ENCODE measurements around the gene DRAM2. TPM values are rescaled to one million over a fixed set of nuclear protein-coding genes. Genes with fewer than 3 reads are reported as not detected.

DRAM2 gene
- total and polyA plus RNA-seq, 9 of the 15 experiments (the other 6 are each of a cell fraction or from before 2014, with no cell fraction given): 29.0 to 161 (median 53.5) TPM

- TF ChIP-seq ZBTB40 (IDR thresholded peaks at IDR 0.05) (no peak), ZBTB40 (CRISPR knock-in tag; IDR thresholded peaks at IDR 0.05) (no peak), NR3C1 (CRISPR knock-in tag; IDR thresholded peaks at IDR 0.05) (no peak), MAFK (IDR thresholded peaks at IDR 0.05; ENCODE audit: low read length) (no peak), GTF2A2 (tag; IDR thresholded peaks at IDR 0.05) (no peak), JUNB (CRISPR knock-in tag; conservative IDR thresholded peaks at IDR 0.05) (no peak), JUN (IDR thresholded peaks at IDR 0.05; ENCODE audit: borderline replicate concordance, low read depth, low read length) (no peak), JUN (CRISPR knock-in tag; IDR thresholded peaks at IDR 0.05; ENCODE audit: borderline replicate concordance) (no peak), FOXA3 (CRISPR knock-in tag; conservative IDR thresholded peaks at IDR 0.05 in 1 of 2, IDR thresholded peaks at IDR 0.05 in 1 of 2) (no peak), PHB (CRISPR knock-in tag; IDR thresholded peaks at IDR 0.05) (no peak), PHTF2 (CRISPR knock-in tag; IDR thresholded peaks at IDR 0.05) (no peak), ZNF445 (CRISPR knock-in tag; IDR thresholded peaks at IDR 0.05; ENCODE audit: low read depth) (no peak), XRCC5 (IDR thresholded peaks at IDR 0.05; ENCODE audit: low read depth, low read length) (no peak), ZNF311 (CRISPR knock-in tag; IDR thresholded peaks at IDR 0.05) (no peak), E2F3 (CRISPR knock-in tag; IDR thresholded peaks at IDR 0.05) (no peak), SIN3B (IDR thresholded peaks at IDR 0.05; ENCODE audit: low read depth) (no peak), ZNF3 (CRISPR knock-in tag; IDR thresholded peaks at IDR 0.05) (no peak), NBN (IDR thresholded peaks at IDR 0.05; ENCODE audit: low read depth) (no peak), GMEB1 (CRISPR knock-in tag; IDR thresholded peaks at IDR 0.05) (no peak)
Measured at GRCh38 chr1:111141245-111142220, 1.6 kb upstream of the DRAM2 start (continued).

All from K562 (cell line).